GM21447 (cell line): ENCODE data around the gene GALNT18.

ENCODE experiments used
- ATAC-seq: cut with Tn5 transposase; IDR thresholded peaks from one replicate; pipeline ENCODE4 v1.9.1; 2021; ENCODE audit not compliant: unreplicated experiment

Gene GALNT18

DNA sequence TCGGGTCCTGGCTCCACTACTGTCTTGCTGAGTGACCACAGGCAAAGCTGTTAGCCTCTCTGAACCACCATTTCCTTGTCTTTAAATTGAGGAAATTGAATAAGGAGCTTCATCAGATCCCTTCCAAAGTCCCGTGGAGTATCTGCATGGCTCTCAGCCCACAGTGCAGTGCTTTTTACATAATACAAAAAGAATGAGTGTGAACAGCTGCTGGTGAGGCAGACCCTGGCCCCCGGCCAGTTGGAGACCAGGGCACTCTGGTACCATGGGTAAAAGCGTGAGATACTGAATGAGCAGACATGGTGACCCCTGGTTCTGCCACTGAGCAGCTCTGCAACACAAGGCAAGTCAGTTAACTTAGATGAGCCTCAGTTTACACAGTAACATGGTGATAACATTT is 86.8 kb downstream of the GALNT18 start:
- no peak for ATAC-seq

DNA sequence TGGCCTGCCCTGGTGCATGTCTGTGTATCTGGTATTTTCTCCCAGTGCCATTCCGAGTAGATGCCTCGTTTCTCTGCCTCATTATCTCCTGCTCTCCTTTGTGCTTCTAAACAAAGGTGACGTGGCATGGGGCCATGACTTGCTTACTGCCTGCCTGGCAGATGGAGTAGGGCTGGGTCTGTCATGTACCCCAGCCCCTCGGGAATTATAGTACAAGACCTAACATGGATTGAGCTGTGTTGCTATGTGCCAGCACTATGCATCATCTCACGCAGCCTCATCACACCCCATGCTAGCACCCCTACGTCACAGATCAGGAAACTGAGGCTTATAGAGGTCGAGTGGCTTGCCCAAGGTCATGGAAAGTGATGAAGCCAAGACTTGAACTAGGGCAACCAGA is 88.1 kb downstream of the GALNT18 start:
- no peak for ATAC-seq

DNA sequence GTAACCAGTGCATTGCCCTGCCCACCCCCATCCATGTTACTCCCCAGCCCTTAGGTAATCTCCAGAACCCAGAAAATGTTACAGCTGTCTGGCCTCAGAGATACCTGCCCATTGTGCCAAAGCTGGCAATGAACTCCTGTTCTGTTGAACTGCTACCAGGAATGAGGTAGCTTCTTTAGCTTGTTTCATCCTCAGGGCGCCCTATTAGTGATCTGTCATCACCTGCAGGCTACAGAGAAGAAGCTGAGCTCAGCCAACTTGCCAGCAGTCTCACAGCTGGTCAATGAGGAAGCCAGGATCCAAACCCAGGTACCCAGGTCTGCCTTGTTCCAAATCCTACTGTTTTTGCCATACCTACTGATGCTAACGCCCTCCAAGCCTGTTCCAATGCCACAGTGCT is 88.7 kb downstream of the GALNT18 start:
- ATAC-seq = no peak

DNA sequence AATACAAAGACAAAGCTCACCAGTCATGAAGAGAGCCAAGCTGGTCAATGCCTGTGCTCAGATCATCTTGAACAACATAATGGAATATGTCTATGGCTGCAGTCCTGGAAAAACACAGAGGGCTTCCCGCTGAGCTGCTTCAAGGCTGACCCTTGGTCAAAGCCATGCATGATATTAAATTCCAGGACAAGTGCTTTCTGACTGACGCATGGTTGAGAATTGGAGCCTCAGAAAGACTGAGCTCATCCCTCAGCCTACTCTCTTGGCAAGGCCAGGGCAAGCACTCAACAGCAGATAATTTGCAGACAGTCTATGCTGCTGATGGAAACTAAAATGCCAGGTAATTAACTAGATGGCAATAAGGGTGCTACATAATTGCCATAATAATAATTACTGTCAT is 89.2 kb downstream of the GALNT18 start:
- ATAC-seq = no peak

DNA sequence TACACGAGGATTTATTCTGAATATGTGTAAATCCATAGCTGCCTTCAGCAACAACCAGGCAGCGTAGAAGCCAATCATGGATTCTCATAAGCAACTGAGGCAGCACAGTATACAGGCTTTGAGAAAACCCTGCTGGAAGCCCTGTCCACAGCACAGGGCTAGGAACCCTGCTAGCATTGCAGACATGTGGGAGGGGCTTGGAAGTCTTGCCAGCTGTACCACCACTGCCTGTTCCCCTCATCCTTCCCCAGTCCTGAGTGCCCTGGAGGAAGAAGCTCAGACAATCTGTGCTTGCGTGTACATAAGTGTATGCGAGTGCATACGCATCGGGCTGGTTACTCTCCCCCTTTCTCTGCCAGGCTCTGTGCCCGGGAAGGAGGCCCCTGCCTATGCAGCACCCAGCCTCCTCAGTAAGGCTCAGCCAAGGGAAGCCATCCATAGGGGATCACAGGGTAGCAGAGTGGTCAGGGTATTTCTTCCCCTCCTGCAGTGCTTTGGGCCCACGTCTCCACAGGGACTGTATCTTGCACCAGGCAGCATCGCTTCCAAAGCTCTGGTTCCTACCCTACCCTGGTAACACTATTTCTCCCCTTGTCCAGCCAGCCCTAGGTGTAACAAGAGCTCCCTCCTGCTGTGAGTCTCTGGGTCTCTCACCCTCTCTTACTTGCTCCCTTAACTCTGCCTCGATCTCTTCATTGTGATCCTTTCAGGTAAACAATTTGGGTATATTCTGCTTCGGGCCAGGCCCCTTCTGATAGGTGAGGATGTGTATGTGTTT is 90.5 kb downstream of the GALNT18 start:
- no peak for ATAC-seq

DNA sequence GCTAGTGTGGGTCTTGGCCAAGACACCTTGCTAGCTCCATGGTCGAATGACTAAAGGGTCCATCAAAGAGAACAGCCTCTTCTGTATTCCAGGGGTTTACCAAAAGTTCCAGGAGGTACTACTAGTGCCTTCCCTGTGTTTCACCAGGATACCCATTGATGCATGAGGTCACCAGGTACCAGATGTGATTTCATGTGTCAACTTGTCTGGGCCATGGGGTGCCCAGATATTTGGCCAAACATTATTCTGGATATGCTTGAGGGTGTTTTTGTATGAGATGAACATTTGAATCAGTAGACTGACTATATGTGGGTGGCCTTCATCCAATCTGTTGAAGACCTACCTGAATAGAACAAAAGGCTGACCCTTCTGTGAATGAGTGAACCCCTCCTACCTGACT is 92.8 kb downstream of the GALNT18 start:
- ATAC-seq = no peak

DNA sequence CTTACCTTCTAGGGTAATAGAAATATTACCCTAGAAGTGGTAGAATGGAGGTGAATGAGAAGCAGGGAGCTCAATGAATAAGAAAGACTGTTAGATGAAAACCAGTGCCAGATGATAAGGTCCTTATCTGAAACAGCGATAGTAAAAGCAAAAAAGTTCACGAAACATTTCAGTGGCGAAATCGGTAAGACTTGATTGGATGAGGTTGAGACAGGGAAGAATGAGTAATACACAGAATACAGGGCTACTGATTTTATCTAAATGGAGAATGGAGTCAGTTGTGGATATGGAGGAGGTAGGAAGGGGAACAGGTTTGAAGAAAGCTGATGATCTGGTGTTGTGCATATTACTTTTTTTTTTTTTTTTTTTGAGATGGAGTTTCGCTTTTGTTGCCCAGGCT is 96.5 kb downstream of the GALNT18 start:
- no peak for ATAC-seq

DNA sequence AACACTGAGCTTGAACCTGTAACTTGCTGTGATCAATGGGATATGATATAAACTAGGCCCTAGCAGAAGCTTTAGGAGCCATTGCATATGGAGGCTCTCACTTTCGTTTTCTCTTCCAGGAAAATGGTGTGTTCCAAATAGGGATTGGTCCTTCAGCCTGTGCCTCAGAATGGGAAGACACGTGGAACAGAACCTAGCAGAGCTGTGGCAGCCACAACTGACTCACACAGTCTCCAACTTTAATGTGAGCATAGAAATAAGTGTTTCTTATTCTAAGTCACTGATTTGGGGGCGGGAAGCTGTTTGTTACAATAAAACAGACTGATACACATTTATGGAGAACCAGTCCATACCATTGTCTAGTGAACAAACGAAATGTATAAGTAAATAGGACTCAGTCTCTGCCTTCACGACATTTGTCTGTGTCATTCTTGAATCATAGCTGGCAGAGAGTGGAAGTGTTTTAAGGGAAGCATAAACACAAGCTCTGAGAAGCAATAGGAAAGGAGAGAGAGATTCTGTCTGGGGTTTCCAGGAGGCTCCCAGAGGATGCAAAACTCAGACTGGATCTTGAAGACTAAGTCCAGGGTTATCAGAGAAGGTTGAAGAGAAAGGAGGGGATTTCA is 97.3 kb downstream of the GALNT18 start:
- ATAC-seq = no peak

DNA sequence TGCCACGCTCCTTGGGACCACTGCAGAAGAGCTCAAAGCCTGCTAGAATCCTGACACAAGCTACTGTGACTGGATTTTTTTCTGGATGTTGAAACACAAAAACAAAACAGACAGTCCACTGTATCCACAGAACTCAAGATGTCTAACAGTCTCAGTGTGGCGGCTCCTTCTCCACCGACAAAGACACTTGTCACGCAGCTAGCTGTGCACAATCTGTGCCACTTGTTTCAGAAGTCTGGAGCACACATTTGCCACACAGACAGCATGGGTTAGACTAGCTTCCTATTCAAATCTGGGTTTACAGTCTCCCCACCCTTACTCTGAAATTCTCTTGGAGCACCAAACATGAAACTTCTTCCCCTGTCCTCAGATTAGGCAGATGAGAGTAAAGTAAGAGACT is 99.2 kb downstream of the GALNT18 start:
- no peak for ATAC-seq

DNA sequence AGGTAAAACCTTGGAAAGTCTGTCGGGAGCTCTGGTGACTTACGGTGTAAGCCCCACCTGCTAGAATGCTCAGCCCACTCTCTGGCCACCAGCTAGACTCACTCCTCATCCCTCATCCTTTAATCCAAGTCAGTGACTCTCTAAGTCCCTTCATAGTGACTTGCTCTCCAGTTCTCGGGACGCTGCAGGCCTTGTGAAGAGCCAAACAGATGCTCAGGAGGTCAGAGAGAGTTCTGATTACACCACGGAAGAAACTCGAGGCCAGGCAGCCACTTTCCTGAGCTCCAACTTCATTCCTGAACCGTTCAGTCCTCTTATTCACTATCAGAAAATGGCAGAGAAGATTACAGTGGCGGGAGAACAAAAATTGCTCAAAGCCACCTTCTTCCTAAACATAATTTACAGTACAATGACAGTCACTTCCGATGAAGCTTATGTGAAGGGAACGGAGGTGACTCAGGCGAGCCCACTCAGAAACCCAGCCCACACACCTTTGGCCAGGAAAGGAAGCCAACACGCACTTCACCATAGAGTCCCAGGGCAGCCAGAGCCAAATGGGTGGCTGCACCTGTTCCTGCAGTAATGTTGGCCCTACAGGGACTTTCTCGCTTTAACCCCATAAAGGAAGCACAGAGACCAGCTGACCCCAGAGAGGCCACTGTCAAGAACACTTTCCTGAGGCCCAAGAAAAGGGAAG is 100.4 kb downstream of the GALNT18 start:
- no peak for ATAC-seq

DNA sequence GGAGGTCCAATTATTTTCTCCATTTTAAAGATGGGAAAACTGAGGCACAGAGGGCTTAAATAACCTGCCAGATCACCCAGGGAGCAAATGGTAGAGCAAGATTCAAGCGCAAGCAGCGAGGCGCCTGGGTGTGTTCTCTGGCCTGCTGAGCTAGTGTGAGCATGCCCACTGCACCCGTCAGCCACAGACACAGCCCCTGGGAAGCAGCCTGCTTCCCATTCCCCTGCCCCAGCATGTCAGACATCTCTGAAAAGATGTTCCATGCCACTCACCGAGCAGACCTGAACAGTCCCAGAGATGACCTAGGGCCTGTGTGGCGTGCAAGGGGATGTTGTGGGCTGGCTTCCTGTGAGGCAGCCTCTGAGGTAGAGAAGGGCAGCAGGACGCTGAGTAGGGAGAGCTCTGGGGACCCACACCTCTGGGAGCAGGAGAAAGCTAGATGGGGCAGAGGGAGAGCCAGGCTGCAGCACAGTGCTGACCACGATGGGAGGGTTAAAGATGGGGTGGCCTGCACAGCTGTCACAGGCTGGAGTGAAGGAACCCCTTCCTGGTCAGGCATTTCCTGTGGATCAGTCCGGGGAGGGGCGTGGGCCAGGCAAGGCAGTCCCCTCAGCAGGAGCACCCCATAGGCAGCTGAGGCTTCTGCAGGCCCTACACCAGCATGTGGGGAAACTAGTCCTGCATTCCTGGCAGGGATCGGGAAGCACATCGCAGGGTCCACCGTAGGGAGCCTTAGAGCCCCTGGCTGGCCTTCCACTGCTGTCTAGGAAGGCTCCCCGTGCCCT is 101.4 kb downstream of the GALNT18 start:
- no peak for ATAC-seq

DNA sequence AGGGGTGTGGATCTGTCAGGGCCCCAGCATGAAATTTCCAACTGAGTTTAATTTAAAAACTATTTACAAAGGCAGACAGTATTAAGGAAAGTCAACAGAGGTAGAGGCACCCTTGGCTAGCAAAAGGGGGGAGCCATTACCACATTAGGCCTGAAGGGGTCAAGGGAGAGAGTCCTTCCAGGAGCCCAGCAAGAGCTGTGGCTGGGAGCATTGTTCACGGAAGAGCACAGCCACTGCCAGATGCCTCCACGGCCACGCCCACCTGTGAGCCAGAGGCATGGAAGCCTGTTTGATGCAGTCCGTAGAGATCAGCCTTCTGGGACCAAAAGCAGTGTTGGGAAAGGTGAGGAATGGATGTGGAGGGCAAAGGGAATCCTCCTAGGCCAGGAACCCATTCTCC is 102.6 kb downstream of the GALNT18 start:
- no peak for ATAC-seq

DNA sequence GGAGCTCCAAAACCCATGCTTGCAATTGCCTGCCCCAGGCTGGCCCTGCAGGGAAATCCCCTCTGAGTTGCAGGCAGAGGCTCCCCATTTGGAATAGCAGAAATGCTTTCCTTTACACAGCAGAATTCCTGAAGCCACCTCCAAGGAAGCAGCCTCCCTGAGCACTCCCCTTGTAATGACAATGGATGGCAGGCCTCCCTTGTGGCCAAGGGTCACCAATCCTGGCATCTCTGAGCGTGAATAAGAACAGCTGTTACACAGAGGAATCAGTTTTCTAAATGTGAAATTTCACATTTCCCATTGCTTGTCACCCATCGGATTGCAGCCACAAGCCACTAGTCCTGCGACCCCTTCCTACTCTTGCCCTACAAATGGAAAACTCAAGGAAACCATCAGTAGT is 107.6 kb downstream of the GALNT18 start:
- no peak for ATAC-seq

DNA sequence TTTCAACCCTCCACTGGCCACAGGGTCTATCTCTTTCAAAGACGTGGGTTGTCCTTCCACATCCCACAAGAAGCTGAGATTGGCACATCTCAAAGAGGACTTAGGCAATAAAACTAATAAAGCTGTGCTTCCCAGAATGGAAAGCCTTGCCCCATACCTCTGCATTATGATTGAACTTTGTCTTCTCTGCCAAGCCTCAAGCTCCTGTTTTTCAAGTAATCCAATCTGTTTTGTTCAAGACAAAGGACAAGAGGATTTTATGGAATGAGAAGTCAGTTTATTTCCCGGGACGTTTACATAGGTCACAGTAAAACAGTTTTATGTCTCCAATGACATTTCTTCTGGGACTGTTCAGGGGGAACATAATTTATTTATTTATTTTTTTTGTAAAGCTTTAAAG is 108.4 kb downstream of the GALNT18 start:
- ATAC-seq = no peak

DNA sequence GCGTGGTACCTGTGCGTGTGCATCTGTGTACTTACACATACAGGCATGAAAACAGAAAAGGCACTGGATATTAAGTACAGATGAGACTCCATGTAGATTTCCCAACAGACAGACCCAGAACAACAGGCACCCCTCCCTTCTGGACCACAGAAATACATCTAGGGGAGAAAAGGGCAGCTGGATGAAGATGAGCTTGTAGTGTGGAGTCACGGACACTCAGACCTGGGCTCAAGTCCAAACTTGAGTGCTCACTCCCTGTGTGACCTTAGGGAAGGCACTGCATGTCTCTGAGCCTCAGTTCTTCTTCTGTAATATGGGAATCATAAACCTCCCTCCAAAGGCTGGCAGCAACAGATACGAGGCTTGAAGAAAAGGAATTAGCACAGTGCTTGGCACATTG is 108.9 kb downstream of the GALNT18 start:
- no peak for ATAC-seq

DNA sequence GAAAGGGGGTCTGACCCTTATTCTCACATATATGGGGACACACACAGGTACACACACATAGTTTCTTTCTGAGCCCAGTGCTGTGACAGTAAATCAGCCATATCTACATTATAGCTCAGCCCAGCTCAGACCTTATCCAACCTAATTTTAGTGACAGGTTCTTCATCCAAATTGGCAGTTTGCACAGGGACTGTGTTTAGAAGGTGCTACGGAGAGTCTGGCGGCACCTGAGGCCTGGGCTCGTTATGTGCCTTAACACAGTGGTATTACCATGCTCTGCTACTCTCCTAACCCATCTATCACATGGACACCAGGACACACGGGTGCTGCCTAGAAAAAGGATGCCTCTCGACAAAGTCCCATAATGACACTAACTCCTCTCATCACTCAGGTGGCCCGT is 109.3 kb downstream of the GALNT18 start:
- ATAC-seq = no peak

DNA sequence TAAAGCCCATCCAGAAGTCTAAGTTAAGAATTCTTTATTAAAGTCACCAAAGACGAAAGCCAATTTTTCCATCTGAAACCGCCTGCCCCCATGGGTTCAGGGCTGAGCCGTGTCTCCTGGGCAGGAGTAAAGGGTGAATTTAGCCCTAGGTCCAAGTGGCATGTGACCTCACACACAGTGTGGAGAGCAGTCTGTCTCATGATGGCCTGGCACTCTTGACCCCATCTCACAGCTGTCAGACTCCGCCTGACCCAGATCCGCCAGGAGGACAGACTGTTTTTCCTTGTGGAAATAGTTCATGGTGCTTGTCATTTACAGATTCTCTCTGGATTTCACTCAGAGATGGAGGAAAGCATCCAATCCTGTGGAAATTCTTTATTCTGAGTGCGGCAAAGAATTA is 109.7 kb downstream of the GALNT18 start:
- no peak for ATAC-seq

DNA sequence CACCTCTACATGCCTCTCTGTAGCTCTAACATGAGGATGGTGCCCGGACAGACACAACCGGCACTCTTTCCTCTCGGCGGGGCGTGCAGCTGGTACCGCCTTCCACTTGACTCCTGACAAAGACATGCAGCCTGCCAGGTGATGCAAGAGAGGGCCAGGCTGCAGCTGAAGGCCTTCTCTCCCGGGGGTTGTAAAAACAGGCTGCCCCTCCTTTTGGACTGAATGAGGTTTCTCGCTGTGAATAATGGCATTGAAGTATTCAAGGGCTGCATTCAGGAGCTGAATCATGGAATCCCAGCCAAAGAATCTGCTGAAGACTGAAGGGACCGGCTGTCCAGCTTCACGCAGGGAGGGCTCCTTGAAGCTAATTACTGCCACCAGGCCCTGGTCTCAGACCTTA is 110.9 kb downstream of the GALNT18 start:
- ATAC-seq = no peak

DNA sequence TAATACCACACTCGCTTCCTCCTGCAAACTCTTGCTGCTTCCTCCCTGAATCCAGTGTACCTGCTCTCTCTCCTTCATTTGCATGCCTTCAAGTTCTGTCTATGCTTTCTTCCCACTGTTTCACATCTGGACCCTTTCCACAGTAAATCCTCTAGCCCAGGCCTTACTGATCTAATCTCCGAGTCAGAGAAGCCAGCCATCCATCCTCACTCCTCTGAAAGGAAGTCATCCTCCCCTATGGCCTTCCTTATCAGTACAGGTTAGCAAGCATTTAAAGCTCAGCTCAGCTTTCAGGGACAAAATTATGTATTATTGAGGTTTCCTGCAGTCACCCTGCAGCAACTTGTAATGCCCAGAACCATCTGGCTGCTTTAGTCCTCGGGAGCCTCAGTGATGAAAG is 116.1 kb downstream of the GALNT18 start:
- no peak for ATAC-seq

DNA sequence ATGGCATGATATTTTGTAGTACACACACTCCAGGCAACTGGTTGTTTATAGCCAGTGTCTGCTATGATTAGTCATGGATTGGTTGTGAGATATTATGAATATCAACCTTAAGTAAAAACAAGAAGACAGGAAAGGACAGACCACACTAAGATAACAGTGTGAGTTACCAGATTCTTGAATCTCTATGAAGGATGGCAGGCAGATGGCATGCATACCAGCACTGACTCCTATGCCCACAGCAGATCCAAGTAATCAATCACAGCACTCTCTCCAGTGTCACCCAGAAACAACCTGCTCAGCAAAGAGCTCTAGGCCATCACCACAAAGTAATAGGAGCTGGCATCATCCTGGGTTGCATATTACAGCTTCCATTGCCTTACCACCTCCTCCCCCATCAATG is 116.6 kb downstream of the GALNT18 start:
- no peak for ATAC-seq

DNA sequence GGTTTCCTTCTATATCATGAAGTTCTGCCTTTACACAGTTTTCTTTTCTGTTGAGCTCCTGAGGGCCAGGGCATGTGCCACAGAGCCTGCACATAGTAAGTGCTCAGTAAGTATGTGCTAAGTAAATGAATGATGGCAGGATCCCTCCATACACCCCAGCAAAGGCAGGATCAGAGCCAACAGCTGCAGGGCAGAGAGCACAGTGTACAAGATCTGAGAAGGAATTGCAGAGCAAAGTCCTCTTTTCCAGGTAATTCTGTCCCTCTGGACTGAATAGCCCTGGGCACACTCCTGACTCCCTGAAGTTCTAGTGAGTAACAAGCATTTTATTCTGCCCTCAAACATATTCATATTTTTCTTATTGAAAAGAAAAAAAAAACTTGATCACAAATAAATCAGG is 117.7 kb downstream of the GALNT18 start:
- no peak for ATAC-seq
